Stimulated activated CD8-positive, alpha-beta memory T cell treated with anti-CD3 and anti-CD28 coated beads, Interleukin-7, amount 100 ng/mL, for 24 hours (primary cell): ENCODE results near the gene PTPRK.

ENCODE experiments used
- DNase-seq: peaks from one replicate; pipeline ENCODE4 v3.0.0-alpha.2; 2020; ENCODE audit warnings: low read depth

Gene PTPRK

GRCh38 chr6:128345278-128345677, 175.1 kb downstream of the PTPRK start:
- DNase-seq = no peak

- no peak for DNase-seq
These were observed 176.7 kb downstream of the PTPRK start for GRCh38 chr6:128343706-128344105.

GRCh38 chr6:128339635-128340450, 180.6 kb downstream of the PTPRK start:
- no peak for DNase-seq

- DNase-seq = no peak
These were observed 182.8 kb downstream of the PTPRK start for GRCh38 chr6:128337619-128338018.

- no peak for DNase-seq
These were observed 183.8 kb downstream of the PTPRK start for GRCh38 chr6:128336436-128337095.

GRCh38 chr6:128335963-128336362, 184.4 kb downstream of the PTPRK start:
- DNase-seq = no peak

GRCh38 chr6:128333581-128334223, 186.7 kb downstream of the PTPRK start:
- DNase-seq = no peak

GRCh38 chr6:128327890-128328289, 192.5 kb downstream of the PTPRK start:
- no peak for DNase-seq

- no peak for DNase-seq
These were observed 197.4 kb downstream of the PTPRK start for GRCh38 chr6:128323011-128323410.

- DNase-seq = no peak
These were observed 200.5 kb downstream of the PTPRK start for GRCh38 chr6:128319946-128320345.

GRCh38 chr6:128319157-128319556, 201.2 kb downstream of the PTPRK start:
- no peak for DNase-seq

- no peak for DNase-seq
These were observed 204.0 kb downstream of the PTPRK start for GRCh38 chr6:128316258-128316929.

- no peak for DNase-seq
These were observed 206.2 kb downstream of the PTPRK start for GRCh38 chr6:128314190-128314589.

- no peak for DNase-seq
These were observed 208.3 kb downstream of the PTPRK start for GRCh38 chr6:128311944-128312570.

- DNase-seq = no peak
These were observed 209.9 kb downstream of the PTPRK start for GRCh38 chr6:128310451-128310850.

GRCh38 chr6:128307671-128308070, 212.7 kb downstream of the PTPRK start:
- DNase-seq = no peak

GRCh38 chr6:128305976-128306375, 214.4 kb downstream of the PTPRK start:
- no peak for DNase-seq

GRCh38 chr6:128305228-128305627, 215.2 kb downstream of the PTPRK start:
- DNase-seq = no peak

- DNase-seq = no peak
These were observed 216.5 kb downstream of the PTPRK start for GRCh38 chr6:128303870-128304269.

GRCh38 chr6:128302942-128303341, 217.5 kb downstream of the PTPRK start:
- DNase-seq = no peak

GRCh38 chr6:128295670-128296069, 224.7 kb downstream of the PTPRK start:
- no peak for DNase-seq

- no peak for DNase-seq
These were observed 230.2 kb downstream of the PTPRK start for GRCh38 chr6:128290221-128290620.
